Endothelial cell of umbilical vein (primary cell): ENCODE measurements around the gene NT5DC4.

Source experiments
- EZH2 ChIP-seq: IDR thresholded peaks from 2 replicates; pipeline ENCODE4 v1.6.1; 2012; ENCODE audit warnings: borderline replicate concordance, low read depth, mild to moderate bottlenecking, moderate library complexity, low read length, inconsistent platforms; ENCODE audit not compliant: severe bottlenecking
- FOS ChIP-seq: IDR thresholded peaks from 2 replicates; pipeline ENCODE4 v1.6.1; 2011; ENCODE audit warnings: mild to moderate bottlenecking, low read length, moderate library complexity, borderline replicate concordance; ENCODE audit not compliant: insufficient read depth
- GATA2 ChIP-seq: IDR thresholded peaks from 2 replicates; pipeline ENCODE4 v1.7.0; 2011; ENCODE audit warnings: low read depth, mild to moderate bottlenecking, moderate library complexity, mixed read lengths, low read length; ENCODE audit not compliant: insufficient read length, insufficient read depth
- JUN ChIP-seq: IDR thresholded peaks from 2 replicates; pipeline ENCODE4 v1.6.1; 2011; ENCODE audit warnings: borderline replicate concordance, low read depth; ENCODE audit not compliant: insufficient read length, insufficient read depth
- POLR2A ChIP-seq: IDR thresholded peaks from 2 replicates; pipeline ENCODE4 v1.6.1; 2012; ENCODE audit warnings: low read depth, mild to moderate bottlenecking, control low read depth, low read length
- POLR2AphosphoS5 ChIP-seq: IDR thresholded peaks from 2 replicates; pipeline ENCODE4 v1.6.1; 2012; ENCODE audit warnings: low read depth, mild to moderate bottlenecking, control low read depth, low read length, moderate library complexity; ENCODE audit not compliant: insufficient read depth
- TF ChIP-seq, protein P1 (sequence below), 2 donors: IDR thresholded peaks; 1 replicate in 1 of 2; 2 replicates in 1 of 2; pipeline ENCODE4 v1.5.1; 2011; ENCODE audit warnings: low read length in 2 of 2, mild to moderate bottlenecking in 2 of 2, moderate library complexity in 2 of 2, control low read depth in 1 of 2, inconsistent platforms in 1 of 2, low read depth in 1 of 2; ENCODE audit not compliant: insufficient read depth in 1 of 2; ENCODE audit errors: extremely low read depth in 1 of 2

DNA sequence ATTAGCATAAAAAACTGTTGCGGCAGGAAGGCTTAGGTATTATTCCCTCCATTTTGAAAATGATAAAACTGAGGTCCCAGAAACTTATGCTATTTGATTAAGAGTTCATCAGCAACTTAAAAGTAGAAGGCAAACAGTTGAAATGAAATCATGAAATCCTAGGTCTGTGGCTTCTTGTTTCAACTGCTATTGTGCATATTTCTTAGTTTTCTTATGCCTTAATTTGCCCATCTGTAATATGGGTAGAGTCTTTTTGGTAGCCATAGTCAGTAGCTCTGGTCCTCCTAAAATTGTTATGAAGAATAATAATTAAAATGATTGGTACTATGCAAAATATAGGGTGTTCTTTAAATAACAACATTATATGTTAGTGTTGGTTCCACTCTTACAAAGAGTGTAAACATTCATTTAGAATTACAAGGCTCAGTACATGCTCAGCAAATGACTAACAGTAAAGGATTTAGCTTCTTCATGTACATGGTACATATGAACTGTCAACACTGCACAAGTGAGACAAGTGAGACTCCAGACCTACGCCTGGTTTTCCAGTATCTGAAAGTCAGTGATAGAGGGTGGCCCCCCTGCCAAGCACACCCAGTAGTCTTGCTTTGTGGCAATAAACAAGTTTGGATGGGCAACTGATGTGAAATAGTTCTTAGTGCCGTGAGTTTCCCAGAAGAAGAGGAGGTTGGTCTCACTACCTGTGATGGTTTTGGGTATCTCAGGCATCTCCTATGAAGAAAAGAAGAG is 53.9 kb downstream of the NT5DC4 start:
- TF ChIP-seq, protein P1, sequence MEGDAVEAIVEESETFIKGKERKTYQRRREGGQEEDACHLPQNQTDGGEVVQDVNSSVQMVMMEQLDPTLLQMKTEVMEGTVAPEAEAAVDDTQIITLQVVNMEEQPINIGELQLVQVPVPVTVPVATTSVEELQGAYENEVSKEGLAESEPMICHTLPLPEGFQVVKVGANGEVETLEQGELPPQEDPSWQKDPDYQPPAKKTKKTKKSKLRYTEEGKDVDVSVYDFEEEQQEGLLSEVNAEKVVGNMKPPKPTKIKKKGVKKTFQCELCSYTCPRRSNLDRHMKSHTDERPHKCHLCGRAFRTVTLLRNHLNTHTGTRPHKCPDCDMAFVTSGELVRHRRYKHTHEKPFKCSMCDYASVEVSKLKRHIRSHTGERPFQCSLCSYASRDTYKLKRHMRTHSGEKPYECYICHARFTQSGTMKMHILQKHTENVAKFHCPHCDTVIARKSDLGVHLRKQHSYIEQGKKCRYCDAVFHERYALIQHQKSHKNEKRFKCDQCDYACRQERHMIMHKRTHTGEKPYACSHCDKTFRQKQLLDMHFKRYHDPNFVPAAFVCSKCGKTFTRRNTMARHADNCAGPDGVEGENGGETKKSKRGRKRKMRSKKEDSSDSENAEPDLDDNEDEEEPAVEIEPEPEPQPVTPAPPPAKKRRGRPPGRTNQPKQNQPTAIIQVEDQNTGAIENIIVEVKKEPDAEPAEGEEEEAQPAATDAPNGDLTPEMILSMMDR (IDR thresholded peaks at IDR 0.05; ENCODE audit: extremely low read depth in 1 of 2, insufficient read depth in 1 of 2, low read depth in 1 of 2, low read length in 2 of 2) = no peak
- TF ChIP-seq EZH2 (no peak), POLR2A (no peak), POLR2AphosphoS5 (no peak), GATA2 (no peak), JUN (no peak), FOS (no peak)
